HepG2 (cell line): ENCODE results near the gene MLLT10. TPM values are rescaled to one million over a fixed set of nuclear protein-coding genes. Genes with fewer than 3 reads are reported as not detected.

Experiments used
- CEBPG ChIP-seq: IDR thresholded peaks from 2 replicates; pipeline ENCODE4 v1.6.1; 2016
- MEIS1 ChIP-seq: sonication (generic); formaldehyde crosslinking; IDR thresholded peaks from 2 replicates; pipeline ENCODE4 v1.9.0; 2021; ENCODE audit warnings: mild to moderate bottlenecking, missing genetic modification reagents, moderate library complexity, borderline replicate concordance
- NR2F6 ChIP-seq, 2 experiments: IDR thresholded peaks; 2 replicates each; pipeline ENCODE4 v1.6.1; 2016; ENCODE audit warnings: antibody characterized with exemption in 1 of 2, mild to moderate bottlenecking in 1 of 2
- PHF5A ChIP-seq: IDR thresholded peaks from one replicate; pipeline ENCODE4 v1.6.1; 2018; ENCODE audit warnings: low read depth, missing genetic modification reagents; ENCODE audit not compliant: unreplicated experiment
- POGZ ChIP-seq: sonication (generic); formaldehyde crosslinking; IDR thresholded peaks from 2 replicates; pipeline ENCODE4 v1.4.0; 2020; ENCODE audit warnings: mild to moderate bottlenecking, missing genetic modification reagents
- PRDM4 ChIP-seq: sonication (generic); formaldehyde crosslinking; IDR thresholded peaks from 2 replicates; pipeline ENCODE4 v1.9.0; 2021; ENCODE audit warnings: missing genetic modification reagents, borderline replicate concordance
- XRCC5 ChIP-seq: fragments of 200-400 bp; formaldehyde crosslinking; optimal IDR thresholded peaks from 2 replicates; pipeline ENCODE3; 2017; ENCODE audit warnings: mild to moderate bottlenecking, low read length
- YY1 ChIP-seq: IDR thresholded peaks from 2 replicates; pipeline ENCODE4 v1.6.1; 2011; ENCODE audit warnings: low read length, low read depth, moderate library complexity, mild to moderate bottlenecking; ENCODE audit not compliant: insufficient read depth, insufficient replicate concordance
- ZC3H13 ChIP-seq: sonication (generic); formaldehyde crosslinking; IDR thresholded peaks from 2 replicates; pipeline ENCODE4 v1.8.1; 2023; ENCODE audit warnings: mild to moderate bottlenecking, missing genetic modification reagents, moderate library complexity
- ZNF138 ChIP-seq: sonication (generic); formaldehyde crosslinking; IDR thresholded peaks from 2 replicates; pipeline ENCODE4 v1.5.0; 2020; ENCODE audit warnings: mild to moderate bottlenecking, low read depth, missing genetic modification reagents
- ZNF33B ChIP-seq: sonication (generic); formaldehyde crosslinking; IDR thresholded peaks from 2 replicates; pipeline ENCODE4 v1.5.1; 2020; ENCODE audit warnings: mild to moderate bottlenecking, missing genetic modification reagents
- ZNF350 ChIP-seq: sonication (generic); formaldehyde crosslinking; IDR thresholded peaks from 2 replicates; pipeline ENCODE4 v1.4.0; 2020; ENCODE audit warnings: mild to moderate bottlenecking, low read depth, missing genetic modification reagents, borderline replicate concordance
- ZNF441 ChIP-seq: sonication (generic); formaldehyde crosslinking; IDR thresholded peaks from 2 replicates; pipeline ENCODE4 v1.7.0; 2021; ENCODE audit warnings: missing genetic modification reagents, borderline replicate concordance
- ZNF781 ChIP-seq: sonication (generic); formaldehyde crosslinking; IDR thresholded peaks from 2 replicates; pipeline ENCODE4 v1.5.1; 2020; ENCODE audit warnings: borderline replicate concordance, mild to moderate bottlenecking, missing genetic modification reagents; ENCODE audit errors: not compliant biosample characterization
- polyA plus RNA-seq, 8 experiments: library from polyadenylated mRNA; depleted of rRNA in 3 of 8; stranded (reverse) in 7 of 8; unstranded in 1 of 8; fragments of >200 nt; fragmentation: Illumina TruSeq in 4 of 8; extraction: Trizol in 4 of 8; gene quantifications; 2 replicates each; pipeline versions ENCODE4 v1.2.1 to v1.2.3, GENCODE V29; 2011 to 2016; ENCODE audit warnings: low read depth in 4 of 8, missing spikeins in 1 of 8, mixed read lengths in 1 of 8; ENCODE audit not compliant: insufficient read depth in 1 of 8
- total RNA-seq, 5 experiments: library from RNA; depleted of rRNA; stranded (reverse); fragments of >200 nt; fragmentation: Illumina TruSeq; extraction: Trizol; gene quantifications; 2 replicates each; pipeline ENCODE4 v1.2.3, GENCODE V29; 2016; ENCODE audit warnings: low read depth in 1 of 5
- TF ChIP-seq, protein P1 (sequence below): sonication (generic); formaldehyde crosslinking; IDR thresholded peaks from 2 replicates; pipeline ENCODE4 v1.5.0; 2020; ENCODE audit warnings: mild to moderate bottlenecking, missing genetic modification reagents, borderline replicate concordance
- TF ChIP-seq, protein P2 (sequence below): sonication (generic); formaldehyde crosslinking; IDR thresholded peaks from 2 replicates; pipeline ENCODE4 v1.4.0; 2020; ENCODE audit warnings: missing genetic modification reagents

MLLT10 gene
- total and polyA plus RNA-seq, 2 of the 13 experiments (the other 11 are each of a cell fraction or from before 2014, with no cell fraction given), result 51.3 to 84.1 TPM

- TF ChIP-seq ZNF350 (CRISPR knock-in tag) (peak; percentile 75), ZNF138 (peak; percentile 65; the same call in 1 of the 2 replicates), NR2F6 (IDR thresholded peaks at IDR 0.05) (peak; percentile 62; the same call in 1 of the 2 replicates), NR2F6 (CRISPR knock-in tag; IDR thresholded peaks at IDR 0.05) (peak; percentile 51; the same call in 1 of the 2 replicates), ZNF441 (CRISPR knock-in tag) (peak; percentile 66; the same call in 1 of the 2 replicates), YY1 (peak; percentile 66), POGZ (CRISPR knock-in tag) (no peak), ZNF781 (peak; percentile 67), PRDM4 (CRISPR knock-in tag) (no peak), ZC3H13 (peak; percentile 74), PHF5A (CRISPR knock-in tag) (peak; percentile 50), ZNF33B (CRISPR knock-in tag) (no peak; the same call in 1 of the 2 replicates), XRCC5 (peak; percentile 56), CEBPG (no peak), MEIS1 (CRISPR knock-in tag) (0 out of 2 replicates have a peak, but pooled peaks have one; percentile 62)
- TF ChIP-seq, protein P1, sequence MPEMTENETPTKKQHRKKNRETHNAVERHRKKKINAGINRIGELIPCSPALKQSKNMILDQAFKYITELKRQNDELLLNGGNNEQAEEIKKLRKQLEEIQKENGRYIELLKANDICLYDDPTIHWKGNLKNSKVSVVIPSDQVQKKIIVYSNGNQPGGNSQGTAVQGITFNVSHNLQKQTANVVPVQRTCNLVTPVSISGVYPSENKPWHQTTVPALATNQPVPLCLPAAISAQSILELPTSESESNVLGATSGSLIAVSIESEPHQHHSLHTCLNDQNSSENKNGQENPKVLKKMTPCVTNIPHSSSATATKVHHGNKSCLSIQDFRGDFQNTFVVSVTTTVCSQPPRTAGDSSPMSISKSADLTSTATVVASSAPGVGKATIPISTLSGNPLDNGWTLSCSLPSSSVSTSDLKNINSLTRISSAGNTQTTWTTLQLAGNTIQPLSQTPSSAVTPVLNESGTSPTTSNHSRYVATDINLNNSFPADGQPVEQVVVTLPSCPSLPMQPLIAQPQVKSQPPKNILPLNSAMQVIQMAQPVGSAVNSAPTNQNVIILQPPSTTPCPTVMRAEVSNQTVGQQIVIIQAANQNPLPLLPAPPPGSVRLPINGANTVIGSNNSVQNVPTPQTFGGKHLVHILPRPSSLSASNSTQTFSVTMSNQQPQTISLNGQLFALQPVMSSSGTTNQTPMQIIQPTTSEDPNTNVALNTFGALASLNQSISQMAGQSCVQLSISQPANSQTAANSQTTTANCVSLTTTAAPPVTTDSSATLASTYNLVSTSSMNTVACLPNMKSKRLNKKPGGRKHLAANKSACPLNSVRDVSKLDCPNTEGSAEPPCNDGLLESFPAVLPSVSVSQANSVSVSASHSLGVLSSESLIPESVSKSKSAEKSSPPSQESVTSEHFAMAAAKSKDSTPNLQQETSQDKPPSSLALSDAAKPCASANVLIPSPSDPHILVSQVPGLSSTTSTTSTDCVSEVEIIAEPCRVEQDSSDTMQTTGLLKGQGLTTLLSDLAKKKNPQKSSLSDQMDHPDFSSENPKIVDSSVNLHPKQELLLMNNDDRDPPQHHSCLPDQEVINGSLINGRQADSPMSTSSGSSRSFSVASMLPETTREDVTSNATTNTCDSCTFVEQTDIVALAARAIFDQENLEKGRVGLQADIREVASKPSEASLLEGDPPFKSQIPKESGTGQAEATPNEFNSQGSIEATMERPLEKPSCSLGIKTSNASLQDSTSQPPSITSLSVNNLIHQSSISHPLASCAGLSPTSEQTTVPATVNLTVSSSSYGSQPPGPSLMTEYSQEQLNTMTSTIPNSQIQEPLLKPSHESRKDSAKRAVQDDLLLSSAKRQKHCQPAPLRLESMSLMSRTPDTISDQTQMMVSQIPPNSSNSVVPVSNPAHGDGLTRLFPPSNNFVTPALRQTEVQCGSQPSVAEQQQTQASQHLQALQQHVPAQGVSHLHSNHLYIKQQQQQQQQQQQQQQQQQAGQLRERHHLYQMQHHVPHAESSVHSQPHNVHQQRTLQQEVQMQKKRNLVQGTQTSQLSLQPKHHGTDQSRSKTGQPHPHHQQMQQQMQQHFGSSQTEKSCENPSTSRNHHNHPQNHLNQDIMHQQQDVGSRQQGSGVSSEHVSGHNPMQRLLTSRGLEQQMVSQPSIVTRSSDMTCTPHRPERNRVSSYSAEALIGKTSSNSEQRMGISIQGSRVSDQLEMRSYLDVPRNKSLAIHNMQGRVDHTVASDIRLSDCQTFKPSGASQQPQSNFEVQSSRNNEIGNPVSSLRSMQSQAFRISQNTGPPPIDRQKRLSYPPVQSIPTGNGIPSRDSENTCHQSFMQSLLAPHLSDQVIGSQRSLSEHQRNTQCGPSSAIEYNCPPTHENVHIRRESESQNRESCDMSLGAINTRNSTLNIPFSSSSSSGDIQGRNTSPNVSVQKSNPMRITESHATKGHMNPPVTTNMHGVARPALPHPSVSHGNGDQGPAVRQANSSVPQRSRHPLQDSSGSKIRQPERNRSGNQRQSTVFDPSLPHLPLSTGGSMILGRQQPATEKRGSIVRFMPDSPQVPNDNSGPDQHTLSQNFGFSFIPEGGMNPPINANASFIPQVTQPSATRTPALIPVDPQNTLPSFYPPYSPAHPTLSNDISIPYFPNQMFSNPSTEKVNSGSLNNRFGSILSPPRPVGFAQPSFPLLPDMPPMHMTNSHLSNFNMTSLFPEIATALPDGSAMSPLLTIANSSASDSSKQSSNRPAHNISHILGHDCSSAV, result no peak
- TF ChIP-seq, protein P2, sequence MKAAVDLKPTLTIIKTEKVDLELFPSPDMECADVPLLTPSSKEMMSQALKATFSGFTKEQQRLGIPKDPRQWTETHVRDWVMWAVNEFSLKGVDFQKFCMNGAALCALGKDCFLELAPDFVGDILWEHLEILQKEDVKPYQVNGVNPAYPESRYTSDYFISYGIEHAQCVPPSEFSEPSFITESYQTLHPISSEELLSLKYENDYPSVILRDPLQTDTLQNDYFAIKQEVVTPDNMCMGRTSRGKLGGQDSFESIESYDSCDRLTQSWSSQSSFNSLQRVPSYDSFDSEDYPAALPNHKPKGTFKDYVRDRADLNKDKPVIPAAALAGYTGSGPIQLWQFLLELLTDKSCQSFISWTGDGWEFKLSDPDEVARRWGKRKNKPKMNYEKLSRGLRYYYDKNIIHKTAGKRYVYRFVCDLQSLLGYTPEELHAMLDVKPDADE (CRISPR knock-in tag), result no peak
These were observed at the start of gene MLLT10 (continued) for GRCh38 chr10:21533467-21534279.
